Activated CD4-positive, alpha-beta T cell treated with anti-CD3 and anti-CD28 coated beads, Interleukin-10, Interleukin-2, amounts not matched to agents 100 ng/mL and 50 ng/mL, durations not matched to agents 16 hours and 8 hours (primary cell): ENCODE data around the gene IL17RB.

ENCODE experiments used
- DNase-seq: peaks from one replicate; pipeline ENCODE4 v3.0.0-alpha.2; 2020

Gene IL17RB

DNA sequence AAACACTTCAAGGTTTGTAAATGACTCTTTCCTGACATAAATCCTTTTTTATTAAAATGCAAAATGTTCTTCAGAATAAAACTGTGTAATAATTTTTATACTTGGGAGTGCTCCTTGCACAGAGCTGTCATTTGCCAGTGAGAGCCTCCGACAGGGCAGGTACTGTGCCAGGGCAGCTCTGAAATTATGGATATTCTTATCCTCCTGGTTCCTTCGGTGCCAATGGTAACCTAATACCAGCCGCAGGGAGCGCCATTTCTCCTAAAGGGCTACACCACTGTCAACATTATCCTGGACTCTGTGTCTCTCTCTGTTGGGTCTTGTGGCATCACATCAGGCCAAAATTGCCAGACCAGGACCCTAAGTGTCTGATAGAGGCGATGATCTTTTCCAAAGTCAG lies 33.1 kb upstream of the IL17RB start:
- DNase-seq, result no peak

DNA sequence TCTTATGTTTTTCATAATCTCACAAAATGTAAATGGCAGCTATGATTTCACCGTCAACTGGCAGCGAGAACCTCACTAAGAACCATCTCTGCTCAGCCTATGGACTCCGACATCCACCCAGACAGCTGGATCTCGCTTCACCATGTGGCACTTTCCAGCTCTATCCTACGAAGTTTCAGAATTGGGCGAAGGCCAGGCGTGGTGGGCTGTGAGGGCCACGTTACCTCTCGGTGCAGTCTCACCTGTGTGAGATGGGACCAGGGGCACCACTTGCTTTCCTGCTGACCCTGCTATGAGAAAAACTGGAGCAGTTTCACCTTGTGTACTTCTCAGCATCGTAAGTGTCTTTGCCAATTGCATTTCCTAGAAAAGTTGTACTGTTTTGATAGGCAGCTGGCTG lies 32.5 kb upstream of the IL17RB start:
- DNase-seq, result no peak

DNA sequence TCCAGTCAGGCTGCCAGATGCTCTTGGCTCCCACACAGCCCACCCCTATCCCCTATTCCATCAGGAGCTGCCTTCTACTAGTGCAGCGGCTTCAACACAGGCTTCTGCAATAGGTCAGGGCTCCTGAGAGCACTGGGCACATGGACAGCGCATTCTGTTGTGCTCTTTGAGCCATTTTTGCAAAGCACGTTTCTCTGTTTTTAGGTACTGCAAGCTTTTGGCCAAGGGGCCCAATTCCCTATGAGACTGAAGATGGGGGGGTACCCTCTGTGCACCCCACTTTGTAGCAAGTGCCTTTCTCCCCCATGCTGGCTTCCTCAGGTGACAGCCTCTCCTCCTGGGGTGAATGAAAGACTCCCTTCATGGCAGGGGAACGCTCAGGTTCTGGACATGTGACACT lies 31.3 kb upstream of the IL17RB start:
- DNase-seq, result no peak

DNA sequence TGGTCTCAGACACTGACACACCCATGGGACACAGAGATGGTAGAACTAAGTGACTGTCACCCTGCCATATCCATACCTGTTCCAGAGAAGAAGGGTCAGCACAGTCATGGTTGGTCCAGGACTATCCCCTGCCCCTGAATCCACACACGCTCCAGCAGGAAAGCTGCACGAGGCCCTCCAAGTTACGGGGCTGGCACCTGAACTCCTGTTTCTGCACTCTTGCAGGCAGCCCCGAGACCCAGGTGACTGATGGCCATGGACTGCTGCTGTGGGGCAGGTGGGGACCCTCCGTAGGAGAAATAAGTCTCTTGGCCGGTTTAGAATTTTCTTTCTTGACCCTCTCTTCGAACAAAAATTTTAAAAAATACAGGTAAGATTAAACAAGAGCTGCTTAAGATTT lies 30.7 kb upstream of the IL17RB start:
- DNase-seq, result no peak

DNA sequence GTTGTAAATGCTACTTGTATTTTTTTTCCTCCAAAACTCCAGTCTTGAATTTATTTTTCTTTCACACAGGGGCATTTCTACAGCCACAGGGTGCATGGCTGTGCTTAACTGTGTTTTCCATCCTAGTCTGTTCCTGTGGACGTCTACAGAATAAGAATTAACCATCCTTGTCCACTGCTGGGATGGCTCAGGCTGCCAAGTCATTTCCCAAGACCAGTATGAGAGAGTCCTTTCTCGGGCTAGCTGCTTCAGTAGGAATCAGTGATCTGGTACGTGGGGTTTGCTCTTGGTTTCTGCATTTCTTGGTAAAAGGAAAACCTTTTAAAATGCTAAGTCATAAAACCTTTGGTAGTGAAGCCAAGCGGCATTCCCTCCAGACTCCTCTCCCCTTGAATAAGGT lies 29.9 kb upstream of the IL17RB start:
- no peak for DNase-seq

DNA sequence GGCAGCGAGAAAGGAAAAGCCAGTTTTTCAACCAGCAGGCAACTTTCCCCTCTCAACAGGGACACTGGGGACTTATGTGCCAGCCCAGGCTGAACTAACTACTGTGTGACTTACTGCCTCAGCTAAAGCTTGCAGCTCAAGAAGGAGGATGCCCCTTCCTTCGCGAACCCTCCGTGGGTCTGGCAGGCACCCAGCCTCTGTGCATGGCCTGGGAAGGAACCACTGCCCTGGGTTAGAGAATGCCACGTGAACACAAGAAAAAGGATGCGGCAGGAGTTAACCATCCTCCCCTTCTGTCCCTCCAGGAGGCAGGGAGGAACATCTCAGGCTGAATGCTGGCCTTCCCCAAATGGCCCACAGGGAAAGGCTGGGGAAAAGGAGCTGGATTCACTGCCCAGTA lies 29.2 kb upstream of the IL17RB start:
- no peak for DNase-seq

DNA sequence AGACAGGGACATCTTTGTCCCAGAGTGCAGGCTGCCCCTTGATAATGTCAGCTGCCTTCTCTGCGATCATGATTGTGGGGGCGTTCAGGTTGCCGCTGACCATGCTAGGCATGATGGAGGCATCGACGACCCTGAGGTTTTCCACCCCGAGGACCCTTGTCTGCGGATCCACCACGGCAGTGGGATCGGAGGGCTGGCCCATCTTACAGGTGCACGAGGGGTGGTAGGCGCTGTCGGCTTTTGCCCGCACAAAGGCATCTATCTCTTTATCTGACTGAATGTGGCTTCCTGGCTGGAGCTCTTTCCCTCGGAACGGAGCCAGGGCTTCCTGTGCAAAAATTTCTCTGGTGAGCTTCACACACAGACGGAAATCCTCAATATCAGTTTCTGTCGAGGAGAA lies 28.6 kb upstream of the IL17RB start:
- DNase-seq, result no peak

DNA sequence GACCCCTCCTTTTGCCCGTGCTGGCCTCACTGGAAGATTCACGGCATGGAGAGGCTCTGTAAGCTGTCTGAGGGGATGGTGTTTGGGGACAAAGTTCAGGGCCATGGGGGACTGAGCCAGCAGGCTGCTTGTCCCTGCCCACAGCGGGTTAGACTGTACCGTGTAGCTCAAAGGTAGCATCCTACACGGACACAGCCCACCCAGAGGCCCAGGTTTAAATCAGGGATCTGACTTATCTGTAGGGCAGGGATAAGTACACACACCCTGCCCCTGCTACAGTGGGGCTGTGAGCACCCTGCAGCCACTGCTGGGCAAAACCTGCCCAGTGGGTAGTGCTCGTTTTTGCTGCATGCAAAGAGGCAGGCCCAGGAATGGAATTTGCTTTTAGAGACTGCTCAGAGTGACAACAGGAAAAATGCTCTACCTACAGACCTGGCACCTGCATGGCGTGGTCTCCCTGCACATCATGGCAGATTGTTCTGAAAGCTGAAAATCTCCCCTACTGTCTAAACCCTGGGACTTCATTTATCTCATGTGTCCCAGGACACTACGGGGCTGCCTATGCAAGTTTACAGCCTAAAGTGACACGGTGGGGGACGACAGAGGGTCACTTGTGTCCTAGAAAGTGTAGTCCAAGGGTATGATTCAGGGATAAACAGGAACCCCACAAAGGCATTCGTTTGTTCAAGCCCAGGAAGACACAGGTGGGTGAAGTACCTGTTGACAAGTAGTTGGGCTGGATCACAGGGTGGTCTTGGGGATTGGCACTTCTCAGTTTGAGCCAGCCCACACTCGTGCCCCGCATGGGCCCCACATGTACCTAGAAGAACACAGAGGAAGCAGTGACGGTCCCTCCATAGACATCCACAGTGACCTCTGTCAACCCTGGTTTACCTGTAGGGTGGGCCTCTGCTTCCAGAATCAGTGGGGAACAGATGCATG lies 27.9 kb upstream of the IL17RB start:
- DNase-seq, result no peak

DNA sequence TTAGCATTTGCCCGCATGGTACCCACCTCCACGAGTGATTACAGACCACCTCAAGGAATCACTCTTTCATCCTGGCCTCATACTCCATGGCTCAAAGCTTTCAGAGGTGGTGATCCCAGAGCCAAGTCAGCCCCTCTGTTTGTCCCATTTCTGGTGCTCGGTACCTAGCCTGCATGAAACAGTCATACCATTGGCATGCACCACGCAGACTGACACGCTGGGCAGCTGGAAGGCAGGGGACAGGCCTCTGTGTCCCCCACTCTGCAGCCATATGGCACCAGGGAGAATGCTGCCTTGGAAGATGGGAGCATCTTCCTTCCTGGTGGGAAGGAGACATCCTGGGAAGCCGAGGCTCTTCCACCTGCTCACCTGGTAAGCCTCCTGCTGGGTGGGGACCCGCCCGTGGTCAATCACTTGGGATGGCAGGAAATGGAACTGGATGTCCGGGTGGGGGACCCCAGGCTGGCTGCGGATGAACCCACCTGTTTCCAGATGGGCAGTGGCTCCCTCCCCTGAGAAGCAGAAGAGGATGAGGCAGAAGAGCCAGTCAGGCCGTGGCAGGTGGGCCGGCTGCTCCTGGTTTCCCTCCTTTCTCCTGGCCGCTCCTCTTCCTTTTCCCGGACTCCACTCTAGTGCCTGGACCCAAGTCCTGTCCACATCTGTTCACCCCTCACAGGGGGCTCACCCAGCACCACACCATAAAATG lies 27.1 kb upstream of the IL17RB start:
- DNase-seq, result no peak

DNA sequence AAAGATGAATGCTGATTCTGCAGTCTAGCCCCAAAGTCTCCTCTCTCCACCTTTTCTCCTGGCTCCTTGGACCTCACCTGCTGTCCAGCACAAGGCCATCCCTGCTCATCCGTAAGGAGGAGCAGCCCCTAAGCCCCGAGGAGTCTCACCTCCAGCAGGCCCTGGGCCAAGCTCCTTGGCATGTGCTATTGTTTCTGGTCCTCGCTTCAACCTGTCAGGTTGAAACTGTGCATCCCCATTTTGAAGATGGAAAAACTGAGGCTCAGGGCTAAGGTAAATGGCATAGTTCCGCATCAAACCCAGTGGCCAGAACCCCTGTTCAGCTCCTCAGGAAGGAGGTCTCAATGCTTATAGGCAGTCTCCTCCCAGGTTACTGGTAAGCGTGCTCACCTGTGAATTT lies 26.3 kb upstream of the IL17RB start:
- DNase-seq, result no peak

DNA sequence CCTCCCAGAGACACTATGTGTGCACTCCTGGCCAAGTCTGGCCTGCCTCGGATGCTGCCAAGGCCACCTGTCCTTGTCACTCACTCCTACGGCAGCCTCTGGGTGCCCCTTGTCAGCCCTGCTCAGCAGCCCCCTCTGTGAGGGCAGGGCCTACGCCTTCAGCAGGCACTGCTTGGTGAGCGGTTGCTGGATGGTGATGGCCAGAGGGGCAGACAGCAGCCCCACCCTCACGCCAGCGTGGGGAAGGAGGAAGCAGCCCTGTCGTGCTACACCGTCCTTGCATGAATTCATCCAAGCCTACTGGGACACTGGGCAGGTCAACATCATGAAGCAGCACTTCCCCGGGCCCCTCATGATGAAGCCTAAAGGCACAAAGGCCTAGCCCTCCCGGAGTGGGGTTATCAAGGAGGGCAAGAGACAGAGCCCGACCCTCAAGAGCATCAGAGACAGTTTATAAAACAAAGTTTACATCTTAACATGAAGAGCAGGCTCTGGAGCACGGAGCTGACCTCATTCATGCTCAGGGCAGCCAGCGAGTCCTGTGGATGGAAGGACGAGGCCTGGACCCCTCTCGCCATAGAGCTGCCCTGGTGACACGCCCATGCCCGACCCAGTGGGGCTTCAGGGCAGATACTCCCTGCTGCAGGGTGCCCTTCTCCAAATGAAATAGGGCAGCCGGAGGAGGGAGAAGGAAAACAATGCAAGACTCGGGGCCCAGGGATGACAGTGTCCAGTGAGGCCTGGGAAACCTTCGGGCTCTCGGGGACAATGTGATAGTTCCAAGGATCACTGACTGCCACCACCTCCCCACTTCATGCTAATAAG lies 25.4 kb upstream of the IL17RB start:
- no peak for DNase-seq

DNA sequence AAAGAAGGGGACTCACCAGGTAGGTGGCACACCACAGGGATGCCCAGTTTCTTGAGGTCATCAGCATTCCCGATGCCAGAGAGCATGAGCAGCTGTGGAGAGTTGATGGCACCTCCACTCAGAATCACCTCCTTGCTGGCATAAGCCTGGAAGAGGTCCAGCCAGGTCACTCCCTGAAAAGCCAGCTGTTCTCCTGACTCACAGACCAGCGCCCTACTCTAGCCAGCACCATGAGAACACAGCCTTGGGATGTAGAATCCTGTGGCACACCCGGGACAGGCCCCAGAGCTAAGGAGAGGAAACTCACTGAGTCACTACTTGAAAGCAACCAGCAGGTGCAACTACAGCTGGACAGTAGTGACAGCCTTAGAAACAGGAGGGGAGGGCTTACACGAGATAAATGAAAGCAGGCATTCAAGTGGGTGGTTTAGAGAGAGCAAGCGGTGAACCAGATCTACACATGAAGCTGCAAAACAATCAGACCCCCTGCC lies 24.7 kb upstream of the IL17RB start:
- no peak for DNase-seq

DNA sequence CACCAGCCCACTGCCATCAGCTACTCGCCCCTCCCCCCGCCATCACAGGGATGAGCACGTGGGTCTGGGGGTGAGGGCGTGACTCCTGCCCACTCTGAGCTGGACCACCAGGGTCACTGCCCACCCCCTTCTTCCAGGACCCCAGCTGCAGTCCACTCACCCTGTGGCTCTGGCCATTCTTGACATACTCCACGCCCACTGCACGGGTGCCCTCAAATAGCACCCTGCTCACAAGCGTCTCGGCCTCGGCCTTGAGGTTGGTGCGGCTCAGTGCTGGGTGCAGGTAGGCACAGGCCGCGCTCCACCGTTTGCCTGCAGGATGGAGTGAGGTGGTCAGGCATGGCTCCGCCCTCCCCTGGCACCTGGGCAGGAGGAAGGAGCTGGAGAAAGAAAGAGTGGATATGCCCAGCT lies 24.0 kb upstream of the IL17RB start:
- DNase-seq, result no peak

DNA sequence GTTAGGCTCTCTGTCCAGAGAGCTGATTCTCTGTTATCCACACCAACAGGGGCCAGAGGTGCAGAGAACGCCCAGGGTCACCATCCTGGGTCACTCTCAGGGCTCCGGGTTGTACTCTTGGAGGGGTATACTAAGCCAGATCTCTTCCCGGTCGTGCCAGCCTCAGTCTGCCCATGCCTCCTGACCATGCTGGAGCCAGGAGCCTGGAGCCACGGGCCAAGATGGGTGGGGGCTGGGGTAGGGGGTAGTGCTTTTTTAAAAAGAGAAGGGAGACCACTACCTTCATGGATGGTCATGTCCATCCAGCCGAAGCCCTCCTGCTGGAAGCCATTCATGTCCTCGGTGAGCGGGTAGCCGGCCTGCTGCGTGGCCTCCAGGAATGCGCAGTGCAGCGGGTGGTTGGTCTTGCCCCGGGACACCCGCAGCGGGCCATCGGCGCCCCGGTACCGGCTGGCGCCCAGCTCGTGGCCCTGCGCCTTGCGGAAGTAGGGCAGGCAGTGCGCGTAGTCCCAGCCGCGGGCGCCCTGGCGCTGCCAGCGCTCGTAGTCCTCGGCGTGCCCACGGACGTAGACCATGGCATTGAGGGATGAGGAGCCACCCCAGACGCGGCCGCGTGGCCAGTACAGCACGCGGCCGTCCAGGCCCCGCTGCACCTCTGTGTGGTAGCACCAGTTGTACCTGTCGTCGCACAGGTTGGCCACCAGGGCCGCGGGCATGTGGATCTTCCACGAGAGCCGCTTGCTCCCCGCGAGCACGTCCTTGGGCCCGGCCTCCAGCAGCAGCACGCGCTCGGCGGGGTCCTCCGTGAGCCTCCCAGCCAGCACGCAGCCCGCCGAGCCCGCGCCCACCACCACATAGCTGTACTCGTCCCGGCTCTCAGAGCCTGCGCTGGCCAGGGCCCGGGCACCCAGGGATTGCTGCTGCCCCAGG lies 23.1 kb upstream of the IL17RB start:
- no peak for DNase-seq

DNA sequence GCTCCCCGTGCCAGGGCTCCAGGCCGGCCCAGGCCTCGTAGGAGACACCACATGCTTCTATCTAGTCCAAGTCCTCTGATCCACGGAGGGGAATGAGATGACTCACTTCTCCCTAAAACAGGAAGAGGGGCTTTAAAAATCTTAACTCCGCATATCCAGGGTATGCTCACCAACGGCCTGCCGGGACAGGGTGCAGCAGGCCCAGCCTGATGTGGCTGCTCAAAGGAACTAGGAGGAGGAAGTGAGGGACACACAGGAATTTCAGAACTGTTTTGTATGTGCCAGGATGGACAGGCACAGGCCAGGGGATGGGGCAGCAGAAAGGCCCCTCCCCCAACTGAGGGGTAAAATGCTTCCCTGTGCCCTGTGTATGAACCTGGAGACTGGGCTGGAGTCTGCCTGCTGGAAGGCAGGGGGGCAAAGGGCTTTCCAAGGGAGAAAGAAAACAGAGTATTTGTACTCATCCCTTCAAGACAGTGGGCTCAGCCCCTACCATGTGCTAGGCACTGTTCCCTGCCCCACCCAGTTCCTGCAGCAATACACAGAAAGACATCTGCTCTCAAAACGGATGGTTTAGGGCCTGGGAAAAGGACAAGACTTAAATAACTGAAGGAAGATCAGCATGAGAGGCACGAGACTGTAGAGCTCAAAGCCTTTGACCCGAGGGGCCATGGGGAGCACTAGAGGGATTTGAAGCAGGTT lies 22.3 kb upstream of the IL17RB start:
- DNase-seq, result no peak

DNA sequence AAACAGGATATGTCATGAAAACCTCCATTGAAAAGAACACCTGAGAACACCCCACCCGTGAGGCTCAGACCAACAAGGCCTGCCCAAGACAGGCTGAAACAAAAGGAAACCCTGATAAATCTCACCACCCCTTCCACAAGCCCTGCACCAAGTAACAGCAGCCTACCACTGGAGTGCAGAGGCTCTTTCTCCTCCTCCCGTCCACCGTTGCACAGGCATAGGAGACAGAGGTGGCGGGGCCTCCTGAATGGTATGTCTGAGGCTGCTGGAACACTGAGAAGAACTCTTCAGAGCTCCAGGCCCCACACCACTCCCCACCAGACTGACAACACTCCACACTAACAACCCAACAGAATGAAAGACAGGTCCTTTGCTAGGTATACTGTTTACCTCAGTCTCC lies 21.6 kb upstream of the IL17RB start:
- DNase-seq, result no peak

DNA sequence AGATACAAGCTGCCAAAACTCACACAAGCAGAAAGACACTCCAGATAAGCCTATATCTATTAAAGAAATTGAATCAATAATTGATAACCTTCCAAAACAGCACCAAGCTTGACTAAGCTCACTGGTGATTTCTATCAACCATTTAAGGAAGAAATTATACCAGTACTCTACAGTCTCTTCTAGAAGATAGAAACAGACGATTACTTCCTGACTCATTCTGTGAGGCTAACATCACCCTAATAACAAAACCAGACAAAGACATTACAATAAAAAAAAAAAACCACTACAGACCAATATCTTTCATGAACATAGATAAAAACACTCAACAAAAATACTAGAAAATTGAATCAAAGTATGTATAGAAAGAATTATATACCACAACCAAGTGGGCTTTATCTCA lies 20.3 kb upstream of the IL17RB start:
- DNase-seq, result no peak

DNA sequence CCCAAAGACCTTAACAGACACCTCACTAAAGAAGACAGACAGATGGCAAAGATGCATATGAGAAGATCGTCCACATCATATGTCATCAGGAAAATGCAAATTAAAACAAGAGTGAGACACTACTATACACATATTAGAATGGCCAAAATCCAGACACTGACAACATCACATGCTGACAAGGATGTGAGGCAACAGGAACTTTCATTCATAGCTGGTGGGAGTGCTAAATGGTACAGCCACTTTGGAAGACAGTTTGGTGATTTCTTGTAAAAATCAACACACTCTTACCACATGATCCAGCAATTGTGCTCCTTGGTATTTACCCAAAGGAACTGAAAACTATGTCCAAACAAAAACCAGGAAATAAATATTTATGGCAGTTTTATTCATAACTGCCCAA lies 17.8 kb upstream of the IL17RB start:
- DNase-seq, result no peak

DNA sequence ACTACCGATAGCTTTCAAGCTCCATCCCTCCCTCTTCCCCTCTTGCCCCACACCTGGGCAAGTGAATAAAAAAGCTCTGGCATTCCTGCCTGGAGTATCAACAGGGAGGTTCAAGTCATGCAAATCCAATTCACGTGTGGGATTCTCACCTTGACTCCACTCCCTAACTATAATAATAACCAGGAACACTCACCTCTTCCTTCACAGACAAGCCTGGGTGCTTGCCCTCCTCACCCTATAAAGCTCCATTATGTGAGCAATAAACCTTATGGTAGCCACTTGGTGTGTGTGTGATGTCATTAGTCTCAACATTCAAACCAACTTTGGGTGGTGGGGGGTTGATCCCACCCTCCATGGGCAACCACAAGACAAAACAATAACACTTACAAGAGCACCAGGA lies 16.8 kb upstream of the IL17RB start:
- DNase-seq, result no peak

DNA sequence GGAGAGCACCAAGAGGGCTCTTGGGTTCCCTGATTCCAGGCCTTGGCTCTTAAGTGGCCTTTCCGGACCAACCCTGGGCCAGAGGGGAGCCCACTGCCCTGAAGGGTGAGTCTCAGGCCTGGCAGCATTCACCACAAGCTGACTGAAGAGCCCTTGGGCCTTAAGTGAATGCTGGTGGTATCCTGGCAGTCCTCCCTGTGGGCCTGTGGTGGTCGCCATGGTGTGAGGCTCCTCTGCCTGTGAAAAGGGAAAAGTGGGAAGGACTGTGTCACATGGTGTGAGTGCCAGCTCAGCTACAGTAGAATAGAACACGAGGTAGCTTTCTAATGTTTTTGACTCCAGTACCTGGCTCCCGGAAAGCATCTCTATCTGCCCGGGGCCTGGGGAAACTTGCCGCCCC lies 15.4 kb upstream of the IL17RB start:
- no peak for DNase-seq

DNA sequence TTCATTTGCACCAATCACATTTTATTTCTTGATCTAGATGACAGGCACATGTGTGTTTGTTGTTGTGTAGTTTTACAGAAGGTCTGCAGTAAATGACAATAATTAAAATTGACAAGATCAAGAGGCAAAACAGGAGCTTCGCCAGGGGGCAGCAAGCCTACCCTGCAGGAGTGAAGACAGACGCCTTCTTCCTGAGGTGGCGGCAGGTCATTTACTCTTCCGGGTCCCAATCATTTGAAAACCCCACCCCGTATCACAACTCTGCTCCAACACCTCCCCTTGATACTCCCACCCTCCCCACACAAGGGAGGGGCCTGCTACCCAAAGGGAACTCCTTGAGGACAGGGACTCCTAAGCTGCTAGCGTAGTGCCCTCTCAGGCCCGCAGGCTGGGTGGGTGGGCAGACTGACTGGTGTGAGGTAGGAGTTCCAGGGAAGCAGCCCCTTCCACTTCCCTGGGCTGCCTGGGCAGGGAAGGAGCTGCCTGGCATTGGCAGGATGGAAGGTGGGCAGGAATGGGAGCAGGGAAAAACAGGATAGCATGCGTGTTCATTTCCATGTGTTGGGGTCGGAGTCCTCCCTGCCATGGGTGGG lies 13.2 kb upstream of the IL17RB start:
- DNase-seq, result no peak
